H1 (cell line): ENCODE data around the gene CLN6. TPM values are rescaled to one million over a fixed set of nuclear protein-coding genes. Genes with fewer than 3 reads are reported as not detected.

Source experiments
- SP2 ChIP-seq: IDR thresholded peaks from 2 replicates; pipeline ENCODE4 v1.6.1; 2012; ENCODE audit warnings: mild to moderate bottlenecking, low read length, inconsistent platforms
- polyA plus RNA-seq, 7 experiments: library from polyadenylated mRNA; depleted of rRNA in 3 of 7; stranded (reverse) in 5 of 7; unstranded in 2 of 7; fragments of >200 nt in 5 of 7; fragments of 200-250 nt in 2 of 7; gene quantifications; 1 replicate in 5 of 7; 2 replicates in 1 of 7; 4 replicates in 1 of 7; pipeline versions ENCODE4 v1.2.1 to v1.2.3, GENCODE V29; 2011 to 2013; ENCODE audit warnings: missing spikeins in 2 of 7, mixed read lengths in 2 of 7
- total RNA-seq: library from RNA; stranded (reverse); fragmentation: NEBNext Ultra II Directional; extraction: Animal tissue kit (Norgen Biotek cat#: 25700); gene quantifications from 2 replicates; pipeline ENCODE4 v1.2.1, GENCODE V29; 2021

CLN6 gene
- total and polyA plus RNA-seq, 2 of the 8 experiments (the other 6 are each of a cell fraction or from before 2014, with no cell fraction given), result 60.0 to 137 TPM

DNA sequence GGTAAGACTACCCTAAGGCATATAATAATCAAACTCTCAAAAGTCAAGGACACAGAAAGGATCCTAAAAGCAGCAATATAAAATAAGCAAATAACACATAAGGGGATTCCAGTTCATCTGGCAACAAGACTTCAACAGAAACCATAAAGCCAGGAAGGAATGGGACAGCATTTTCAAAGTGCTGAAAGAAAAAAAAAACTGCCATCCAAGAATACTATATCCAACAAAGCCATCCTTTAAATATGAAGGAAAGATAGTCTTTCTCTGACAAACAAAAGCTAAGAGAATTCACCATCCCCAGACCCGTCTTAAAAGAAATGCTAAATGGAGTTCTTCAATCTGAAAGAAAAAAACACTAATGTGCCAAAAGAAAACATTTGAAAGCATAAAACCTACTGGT is 14.7 kb upstream of the CLN6 start (continued):
- TF ChIP-seq SP2, result no peak
- TF ChIP-seq, all 59 proteins: peak for 0
